Measurements from ENCODE around the gene ZNF274. TPM values are rescaled to one million over a fixed set of nuclear protein-coding genes. Genes with fewer than 3 reads are reported as not detected.

The ZNF274 gene
- total and polyA plus RNA-seq, 9 of the 15 experiments (the other 6 are each of a cell fraction or from before 2014, with no cell fraction given), result 5.2 to 37.0 (median 28.1) TPM

DNA sequence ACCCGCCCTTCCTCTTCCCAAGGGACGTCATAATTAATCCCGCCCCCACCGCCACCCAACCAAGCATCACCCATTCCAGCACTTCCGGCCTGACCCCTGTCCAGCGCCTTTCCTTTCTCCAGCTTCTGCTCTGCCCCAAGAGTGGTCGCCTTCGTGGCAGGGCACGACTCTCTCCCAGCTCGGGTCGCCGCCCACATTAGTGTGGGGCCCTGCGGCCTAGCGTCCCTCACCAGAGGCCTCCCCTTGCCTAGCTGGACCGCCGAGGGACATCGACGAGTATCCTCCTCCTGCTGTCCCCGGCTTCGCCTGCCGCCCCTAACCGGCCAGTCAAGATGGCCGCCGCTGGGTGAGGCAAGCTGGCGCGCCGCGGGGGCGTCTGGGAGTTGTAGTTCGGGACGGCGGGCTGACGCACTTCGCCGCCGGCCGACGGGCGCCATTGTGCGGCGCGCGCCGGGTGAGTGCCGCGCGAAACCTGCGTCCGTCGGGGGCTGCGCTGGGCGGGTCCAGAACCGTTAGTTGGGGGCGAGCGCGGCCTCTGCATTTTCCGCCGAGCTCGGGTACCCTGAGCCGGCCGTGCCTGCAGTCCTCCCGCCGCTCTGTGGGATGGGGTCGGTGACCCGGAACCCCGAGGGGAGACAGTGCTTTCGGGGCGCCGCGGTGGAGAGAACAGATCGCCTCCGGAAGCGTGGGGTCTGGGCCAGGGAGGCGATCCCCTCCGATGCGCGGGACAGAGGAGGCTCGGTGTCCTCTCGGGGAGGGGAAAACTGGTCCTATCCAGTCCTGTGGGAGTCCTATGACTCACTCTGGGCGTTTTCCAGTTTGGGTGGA is at the start of gene ZNF274 (continued):
- TF ChIP-seq PHF21A (IDR thresholded peaks at IDR 0.05; ENCODE audit: borderline replicate concordance, low read depth), result no peak
- TF ChIP-seq XRCC3 (IDR thresholded peaks at IDR 0.05), result no peak
- TF ChIP-seq HDGF (IDR thresholded peaks at IDR 0.05), result no peak
- TF ChIP-seq, protein P1, sequence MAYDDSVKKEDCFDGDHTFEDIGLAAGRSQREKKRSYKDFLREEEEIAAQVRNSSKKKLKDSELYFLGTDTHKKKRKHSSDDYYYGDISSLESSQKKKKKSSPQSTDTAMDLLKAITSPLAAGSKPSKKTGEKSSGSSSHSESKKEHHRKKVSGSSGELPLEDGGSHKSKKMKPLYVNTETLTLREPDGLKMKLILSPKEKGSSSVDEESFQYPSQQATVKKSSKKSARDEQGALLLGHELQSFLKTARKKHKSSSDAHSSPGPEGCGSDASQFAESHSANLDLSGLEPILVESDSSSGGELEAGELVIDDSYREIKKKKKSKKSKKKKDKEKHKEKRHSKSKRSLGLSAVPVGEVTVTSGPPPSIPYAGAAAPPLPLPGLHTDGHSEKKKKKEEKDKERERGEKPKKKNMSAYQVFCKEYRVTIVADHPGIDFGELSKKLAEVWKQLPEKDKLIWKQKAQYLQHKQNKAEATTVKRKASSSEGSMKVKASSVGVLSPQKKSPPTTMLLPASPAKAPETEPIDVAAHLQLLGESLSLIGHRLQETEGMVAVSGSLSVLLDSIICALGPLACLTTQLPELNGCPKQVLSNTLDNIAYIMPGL (CRISPR knock-in tag; IDR thresholded peaks at IDR 0.05), result peak; percentile 89; the same call in 1 of the 2 replicates
- peak; percentile 49; the same call in 1 of the 2 replicates for TF ChIP-seq SMARCE1 (IDR thresholded peaks at IDR 0.05)
- TF ChIP-seq GABPB1 (CRISPR knock-in tag; IDR thresholded peaks at IDR 0.05), result peak; percentile 89
- TF ChIP-seq HLTF (IDR thresholded peaks at IDR 0.05), result no peak
- TF ChIP-seq MYC (IDR thresholded peaks at IDR 0.05; ENCODE audit: low read depth, low read length), result peak; percentile 91
- TF ChIP-seq MYC (CRISPR knock-in tag; IDR thresholded peaks at IDR 0.05; ENCODE audit: borderline replicate concordance, low read depth), result no peak
- no peak for TF ChIP-seq SETDB1 (IDR thresholded peaks at IDR 0.05; ENCODE audit: low read length)
- no peak for TF ChIP-seq NCOR1 (IDR thresholded peaks at IDR 0.05)
- peak; percentile 86 for TF ChIP-seq U2AF1 (optimal IDR thresholded peaks at IDR 0.05; ENCODE audit: low read depth, low read length)
- TF ChIP-seq, protein P2, sequence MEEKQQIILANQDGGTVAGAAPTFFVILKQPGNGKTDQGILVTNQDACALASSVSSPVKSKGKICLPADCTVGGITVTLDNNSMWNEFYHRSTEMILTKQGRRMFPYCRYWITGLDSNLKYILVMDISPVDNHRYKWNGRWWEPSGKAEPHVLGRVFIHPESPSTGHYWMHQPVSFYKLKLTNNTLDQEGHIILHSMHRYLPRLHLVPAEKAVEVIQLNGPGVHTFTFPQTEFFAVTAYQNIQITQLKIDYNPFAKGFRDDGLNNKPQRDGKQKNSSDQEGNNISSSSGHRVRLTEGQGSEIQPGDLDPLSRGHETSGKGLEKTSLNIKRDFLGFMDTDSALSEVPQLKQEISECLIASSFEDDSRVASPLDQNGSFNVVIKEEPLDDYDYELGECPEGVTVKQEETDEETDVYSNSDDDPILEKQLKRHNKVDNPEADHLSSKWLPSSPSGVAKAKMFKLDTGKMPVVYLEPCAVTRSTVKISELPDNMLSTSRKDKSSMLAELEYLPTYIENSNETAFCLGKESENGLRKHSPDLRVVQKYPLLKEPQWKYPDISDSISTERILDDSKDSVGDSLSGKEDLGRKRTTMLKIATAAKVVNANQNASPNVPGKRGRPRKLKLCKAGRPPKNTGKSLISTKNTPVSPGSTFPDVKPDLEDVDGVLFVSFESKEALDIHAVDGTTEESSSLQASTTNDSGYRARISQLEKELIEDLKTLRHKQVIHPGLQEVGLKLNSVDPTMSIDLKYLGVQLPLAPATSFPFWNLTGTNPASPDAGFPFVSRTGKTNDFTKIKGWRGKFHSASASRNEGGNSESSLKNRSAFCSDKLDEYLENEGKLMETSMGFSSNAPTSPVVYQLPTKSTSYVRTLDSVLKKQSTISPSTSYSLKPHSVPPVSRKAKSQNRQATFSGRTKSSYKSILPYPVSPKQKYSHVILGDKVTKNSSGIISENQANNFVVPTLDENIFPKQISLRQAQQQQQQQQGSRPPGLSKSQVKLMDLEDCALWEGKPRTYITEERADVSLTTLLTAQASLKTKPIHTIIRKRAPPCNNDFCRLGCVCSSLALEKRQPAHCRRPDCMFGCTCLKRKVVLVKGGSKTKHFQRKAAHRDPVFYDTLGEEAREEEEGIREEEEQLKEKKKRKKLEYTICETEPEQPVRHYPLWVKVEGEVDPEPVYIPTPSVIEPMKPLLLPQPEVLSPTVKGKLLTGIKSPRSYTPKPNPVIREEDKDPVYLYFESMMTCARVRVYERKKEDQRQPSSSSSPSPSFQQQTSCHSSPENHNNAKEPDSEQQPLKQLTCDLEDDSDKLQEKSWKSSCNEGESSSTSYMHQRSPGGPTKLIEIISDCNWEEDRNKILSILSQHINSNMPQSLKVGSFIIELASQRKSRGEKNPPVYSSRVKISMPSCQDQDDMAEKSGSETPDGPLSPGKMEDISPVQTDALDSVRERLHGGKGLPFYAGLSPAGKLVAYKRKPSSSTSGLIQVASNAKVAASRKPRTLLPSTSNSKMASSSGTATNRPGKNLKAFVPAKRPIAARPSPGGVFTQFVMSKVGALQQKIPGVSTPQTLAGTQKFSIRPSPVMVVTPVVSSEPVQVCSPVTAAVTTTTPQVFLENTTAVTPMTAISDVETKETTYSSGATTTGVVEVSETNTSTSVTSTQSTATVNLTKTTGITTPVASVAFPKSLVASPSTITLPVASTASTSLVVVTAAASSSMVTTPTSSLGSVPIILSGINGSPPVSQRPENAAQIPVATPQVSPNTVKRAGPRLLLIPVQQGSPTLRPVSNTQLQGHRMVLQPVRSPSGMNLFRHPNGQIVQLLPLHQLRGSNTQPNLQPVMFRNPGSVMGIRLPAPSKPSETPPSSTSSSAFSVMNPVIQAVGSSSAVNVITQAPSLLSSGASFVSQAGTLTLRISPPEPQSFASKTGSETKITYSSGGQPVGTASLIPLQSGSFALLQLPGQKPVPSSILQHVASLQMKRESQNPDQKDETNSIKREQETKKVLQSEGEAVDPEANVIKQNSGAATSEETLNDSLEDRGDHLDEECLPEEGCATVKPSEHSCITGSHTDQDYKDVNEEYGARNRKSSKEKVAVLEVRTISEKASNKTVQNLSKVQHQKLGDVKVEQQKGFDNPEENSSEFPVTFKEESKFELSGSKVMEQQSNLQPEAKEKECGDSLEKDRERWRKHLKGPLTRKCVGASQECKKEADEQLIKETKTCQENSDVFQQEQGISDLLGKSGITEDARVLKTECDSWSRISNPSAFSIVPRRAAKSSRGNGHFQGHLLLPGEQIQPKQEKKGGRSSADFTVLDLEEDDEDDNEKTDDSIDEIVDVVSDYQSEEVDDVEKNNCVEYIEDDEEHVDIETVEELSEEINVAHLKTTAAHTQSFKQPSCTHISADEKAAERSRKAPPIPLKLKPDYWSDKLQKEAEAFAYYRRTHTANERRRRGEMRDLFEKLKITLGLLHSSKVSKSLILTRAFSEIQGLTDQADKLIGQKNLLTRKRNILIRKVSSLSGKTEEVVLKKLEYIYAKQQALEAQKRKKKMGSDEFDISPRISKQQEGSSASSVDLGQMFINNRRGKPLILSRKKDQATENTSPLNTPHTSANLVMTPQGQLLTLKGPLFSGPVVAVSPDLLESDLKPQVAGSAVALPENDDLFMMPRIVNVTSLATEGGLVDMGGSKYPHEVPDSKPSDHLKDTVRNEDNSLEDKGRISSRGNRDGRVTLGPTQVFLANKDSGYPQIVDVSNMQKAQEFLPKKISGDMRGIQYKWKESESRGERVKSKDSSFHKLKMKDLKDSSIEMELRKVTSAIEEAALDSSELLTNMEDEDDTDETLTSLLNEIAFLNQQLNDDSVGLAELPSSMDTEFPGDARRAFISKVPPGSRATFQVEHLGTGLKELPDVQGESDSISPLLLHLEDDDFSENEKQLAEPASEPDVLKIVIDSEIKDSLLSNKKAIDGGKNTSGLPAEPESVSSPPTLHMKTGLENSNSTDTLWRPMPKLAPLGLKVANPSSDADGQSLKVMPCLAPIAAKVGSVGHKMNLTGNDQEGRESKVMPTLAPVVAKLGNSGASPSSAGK (IDR thresholded peaks at IDR 0.05), result peak; percentile 78
- TF ChIP-seq KDM2B (CRISPR knock-in tag; IDR thresholded peaks at IDR 0.05), result no peak
- TF ChIP-seq MED1 (CRISPR knock-in tag; IDR thresholded peaks at IDR 0.05; ENCODE audit: borderline replicate concordance), result no peak
- TF ChIP-seq NR3C1 (CRISPR knock-in tag; IDR thresholded peaks at IDR 0.05), result no peak; the same call in 1 of the 2 replicates
